HepG2 (cell line): ENCODE results near the gene NINL. TPM values are rescaled to one million over a fixed set of nuclear protein-coding genes. Genes with fewer than 3 reads are reported as not detected.
A peak's percentile ranks its signal among the peaks of the same experiment; 100 is the strongest.

Experiments
- DMAP1 ChIP-seq: IDR thresholded peaks from 2 replicates; pipeline ENCODE4 v1.6.1; 2016
- FOXJ3 ChIP-seq: sonication (generic); formaldehyde crosslinking; IDR thresholded peaks from 2 replicates; pipeline ENCODE4 v1.4.0; 2020; ENCODE audit warnings: missing genetic modification reagents, mild to moderate bottlenecking, borderline replicate concordance
- FOXP1 ChIP-seq, 2 experiments: fragments of 450-650 bp in 1 of 2; IDR thresholded peaks; 2 replicates each; pipeline ENCODE4 v1.6.1; 2017 to 2018; ENCODE audit warnings: antibody characterized with exemption in 1 of 2
- GABPB1 ChIP-seq: IDR thresholded peaks from 2 replicates; pipeline ENCODE4 v1.6.1; 2016; ENCODE audit warnings: mild to moderate bottlenecking, missing genetic modification reagents, moderate library complexity, missing compliant biosample characterization
- HMGXB3 ChIP-seq: sonication (generic); formaldehyde crosslinking; IDR thresholded peaks from 2 replicates; pipeline ENCODE4 v1.4.0; 2020; ENCODE audit warnings: missing genetic modification reagents, borderline replicate concordance
- MEIS2 ChIP-seq: sonication (generic); formaldehyde crosslinking; IDR thresholded peaks from 2 replicates; pipeline ENCODE4 v1.9.0; 2021; ENCODE audit warnings: mild to moderate bottlenecking, missing genetic modification reagents
- MLXIP ChIP-seq: sonication (generic); formaldehyde crosslinking; IDR thresholded peaks from 2 replicates; pipeline ENCODE4 v1.9.0; 2021; ENCODE audit warnings: missing genetic modification reagents, borderline replicate concordance
- NFE2 ChIP-seq: sonication (generic); formaldehyde crosslinking; IDR thresholded peaks from 2 replicates; pipeline ENCODE4 v1.4.0; 2020; ENCODE audit warnings: missing genetic modification reagents
- PHF20 ChIP-seq: sonication (generic); formaldehyde crosslinking; IDR thresholded peaks from 2 replicates; pipeline ENCODE4 v1.5.0; 2020; ENCODE audit warnings: mild to moderate bottlenecking, missing genetic modification reagents
- RAD21 ChIP-seq: fragments of 450-650 bp; formaldehyde crosslinking; IDR thresholded peaks from 2 replicates; pipeline ENCODE4 v1.5.0; 2020; ENCODE audit warnings: mild to moderate bottlenecking
- SAP130 ChIP-seq: IDR thresholded peaks from 2 replicates; pipeline ENCODE4 v1.6.1; 2016; ENCODE audit warnings: low read depth
- SKI ChIP-seq: fragments of 450-650 bp; IDR thresholded peaks from one replicate; pipeline ENCODE4 v1.6.1; 2018; ENCODE audit warnings: mild to moderate bottlenecking; ENCODE audit not compliant: partially characterized antibody
- SP140L ChIP-seq: sonication (generic); formaldehyde crosslinking; IDR thresholded peaks from 2 replicates; pipeline ENCODE4 v1.4.0; 2020; ENCODE audit warnings: missing genetic modification reagents, borderline replicate concordance
- ZBTB39 ChIP-seq: sonication (generic); formaldehyde crosslinking; IDR thresholded peaks from 2 replicates; pipeline ENCODE4 v1.5.0; 2020; ENCODE audit warnings: missing genetic modification reagents
- ZFX ChIP-seq: sonication (generic); formaldehyde crosslinking; IDR thresholded peaks from 2 replicates; pipeline ENCODE4 v1.4.0; 2020; ENCODE audit warnings: mild to moderate bottlenecking, low read depth, missing genetic modification reagents, moderate library complexity
- ZNF431 ChIP-seq: sonication (generic); formaldehyde crosslinking; IDR thresholded peaks from 2 replicates; pipeline ENCODE4 v1.9.0; 2022; ENCODE audit warnings: missing genetic modification reagents, low read depth, mild to moderate bottlenecking, borderline replicate concordance
- ZNF569 ChIP-seq: sonication (generic); formaldehyde crosslinking; IDR thresholded peaks from 2 replicates; pipeline ENCODE4 v1.5.0; 2020; ENCODE audit warnings: mild to moderate bottlenecking, missing genetic modification reagents, moderate library complexity, borderline replicate concordance
- ZNF605 ChIP-seq: sonication (generic); formaldehyde crosslinking; IDR thresholded peaks from 2 replicates; pipeline ENCODE4 v1.8.0; 2022; ENCODE audit warnings: mild to moderate bottlenecking, missing genetic modification reagents
- ZNF644 ChIP-seq: IDR thresholded peaks from 2 replicates; pipeline ENCODE4 v1.6.1; 2016; ENCODE audit warnings: low read depth
- ZNF703 ChIP-seq: sonication (generic); formaldehyde crosslinking; IDR thresholded peaks from 2 replicates; pipeline ENCODE4 v1.5.1; 2020; ENCODE audit warnings: missing genetic modification reagents, mild to moderate bottlenecking, moderate library complexity, borderline replicate concordance
- polyA plus RNA-seq, 8 experiments: library from polyadenylated mRNA; depleted of rRNA in 3 of 8; stranded (reverse) in 7 of 8; unstranded in 1 of 8; fragments of >200 nt; fragmentation: Illumina TruSeq in 4 of 8; extraction: Trizol in 4 of 8; gene quantifications; 2 replicates each; pipeline versions ENCODE4 v1.2.1 to v1.2.3, GENCODE V29; 2011 to 2016; ENCODE audit warnings: low read depth in 4 of 8, missing spikeins in 1 of 8, mixed read lengths in 1 of 8; ENCODE audit not compliant: insufficient read depth in 1 of 8
- total RNA-seq, 5 experiments: library from RNA; depleted of rRNA; stranded (reverse); fragments of >200 nt; fragmentation: Illumina TruSeq; extraction: Trizol; gene quantifications; 2 replicates each; pipeline ENCODE4 v1.2.3, GENCODE V29; 2016; ENCODE audit warnings: low read depth in 1 of 5

Gene NINL
- total and polyA plus RNA-seq, 2 of the 13 experiments (the other 11 are each of a cell fraction or from before 2014, with no cell fraction given), result 32.3 to 34.3 TPM

GRCh38 chr20:25538838-25539665 lies 46.3 kb downstream of the NINL start (continued):
- TF ChIP-seq ZFX, result peak; percentile 80
- peak; percentile 81; the same call in 1 of the 2 replicates for TF ChIP-seq ZNF431 (CRISPR knock-in tag)
- peak; percentile 84; the same call in 1 of the 2 replicates for TF ChIP-seq ZNF703 (CRISPR knock-in tag)
- peak; percentile 95 for TF ChIP-seq SKI
- TF ChIP-seq NFE2 (CRISPR knock-in tag), result no peak
- no peak for TF ChIP-seq ZNF569
- peak; percentile 88 for TF ChIP-seq MEIS2 (CRISPR knock-in tag)
- TF ChIP-seq RAD21 (CRISPR knock-in tag), result peak; percentile 81
- 0 out of 2 replicates have a peak, but pooled peaks have one; percentile 68 for TF ChIP-seq ZNF605
- TF ChIP-seq MLXIP (CRISPR knock-in tag), result no peak
- TF ChIP-seq FOXJ3 (CRISPR knock-in tag), result peak; percentile 95
- TF ChIP-seq DMAP1 (CRISPR knock-in tag), result peak; percentile 64; the same call in 1 of the 2 replicates
- peak; percentile 5; the same call in 1 of the 2 replicates for TF ChIP-seq SP140L (CRISPR knock-in tag)
- peak; percentile 97 for TF ChIP-seq SAP130 (CRISPR knock-in tag)
- peak; percentile 86 for TF ChIP-seq ZNF644 (CRISPR knock-in tag)
- 0 out of 2 replicates have a peak, but pooled peaks have one; percentile 22 for TF ChIP-seq ZBTB39 (CRISPR knock-in tag)
- TF ChIP-seq GABPB1 (CRISPR knock-in tag), result peak; percentile 63
- peak; percentile 92; the same call in 1 of the 2 replicates for TF ChIP-seq HMGXB3
- 0 out of 2 replicates have a peak, but pooled peaks have one; percentile 42 for TF ChIP-seq PHF20 (CRISPR knock-in tag)
- TF ChIP-seq FOXP1 (IDR thresholded peaks at IDR 0.05), result no peak
- peak; percentile 88 for TF ChIP-seq FOXP1 (CRISPR knock-in tag; IDR thresholded peaks at IDR 0.05)
